Adipose tissue (tissue), 3 donors: ENCODE measurements around the gene ADD1. TPM values are rescaled to one million over a fixed set of nuclear protein-coding genes. Genes with fewer than 3 reads are reported as not detected.
"Not testable (repeated sequence)": the region's sequence is repeated elsewhere in the genome, so short reads cannot be mapped to it uniquely, and the experiment has no call there.

Experiments
- H3K27ac ChIP-seq: one replicate; pipeline ENCODE4 v1.5.1; 2013; ENCODE audit warnings: low read depth, low read length
- WGBS, 3 donors: extraction: QIAGEN DNeasy Blood & Tissue Kit; methylation state at CpG; one replicate each; pipeline ENCODE4 v1.1.7; 2013; 5-methylcytosine and 5-hydroxymethylcytosine counted together
- polyA plus RNA-seq, 3 donors: library from polyadenylated mRNA; stranded (reverse); fragments of 200-250 nt; gene quantifications; one replicate each; pipeline ENCODE4 v1.2.3, GENCODE V29; 2013
- donor health status: healthy with polysubstance abuse.
- donor health status: Bipolar disorder and iron deficiency.
- donor health status: healthy.

ADD1 gene
- polyA plus RNA-seq, 3 donors, result 66.5 to 270 (median 154) TPM

- WGBS, 3 donors, result 49 to 61% (median 51%) methylated on average over 7 of the region's 7 CpGs
- not testable (repeated sequence) for H3K27ac ChIP-seq
Observed at GRCh38 chr4:2922453-2923101, 78.9 kb downstream of the ADD1 start.

DNA sequence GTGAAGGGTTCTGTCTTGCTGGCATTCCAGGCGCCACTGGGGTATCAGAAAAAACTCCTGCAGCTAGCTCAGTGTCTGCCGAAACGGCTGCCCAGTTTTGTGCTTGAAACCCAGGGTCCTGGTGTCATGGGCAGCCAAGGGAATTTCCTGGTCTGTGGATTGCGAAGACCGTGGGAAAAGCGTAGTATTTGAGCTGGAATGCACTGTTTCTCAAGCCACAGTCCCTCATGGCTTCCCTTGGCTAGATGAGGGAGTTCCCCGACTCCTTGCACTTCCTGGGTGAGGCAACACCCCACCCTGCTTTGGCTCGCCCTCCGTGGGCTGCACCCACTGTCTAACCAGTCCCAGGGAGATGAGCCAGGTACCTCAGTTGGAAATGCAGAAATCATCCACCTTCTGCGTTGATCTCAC lies 79.5 kb downstream of the ADD1 start:
- no peak overlapping the region for H3K27ac ChIP-seq
- 66 to 91% (median 69%) methylated on average over 10 of the region's 10 CpGs for WGBS, 3 donors

GRCh38 chr4:2923668-2924173 lies 80.1 kb downstream of the ADD1 start:
- WGBS, 3 donors, result 82 to 94% (median 86%) methylated on average over 16 of the region's 16 CpGs
- no peak overlapping the region for H3K27ac ChIP-seq

DNA sequence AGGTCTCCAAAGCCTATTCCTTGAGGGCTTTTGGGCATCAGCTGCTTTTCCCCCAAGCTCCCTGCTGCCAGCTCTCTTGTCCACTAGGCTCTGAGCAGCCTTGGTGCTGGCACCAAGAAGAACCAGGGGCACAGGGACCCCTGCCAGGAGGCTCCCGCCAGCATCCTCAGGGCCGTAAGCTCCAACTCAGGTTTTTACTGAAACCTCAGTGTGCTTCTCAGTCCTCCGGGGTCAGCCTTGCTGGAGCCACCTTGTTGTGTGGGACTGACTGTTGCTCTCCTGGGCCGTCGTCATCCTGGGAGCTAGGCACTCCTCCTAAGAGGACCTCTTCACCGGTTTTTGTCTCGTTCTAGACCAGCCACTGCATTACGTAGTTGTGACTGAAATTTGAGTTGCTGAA lies 80.6 kb downstream of the ADD1 start:
- no peak overlapping the region for H3K27ac ChIP-seq
- 88 to 90% (median 89%) methylated on average over 8 of the region's 8 CpGs for WGBS, 3 donors

GRCh38 chr4:2924765-2925301 lies 81.2 kb downstream of the ADD1 start:
- H3K27ac ChIP-seq, result no peak overlapping the region
- 73 to 93% (median 90%) methylated on average over 7 of the region's 7 CpGs for WGBS, 3 donors

DNA sequence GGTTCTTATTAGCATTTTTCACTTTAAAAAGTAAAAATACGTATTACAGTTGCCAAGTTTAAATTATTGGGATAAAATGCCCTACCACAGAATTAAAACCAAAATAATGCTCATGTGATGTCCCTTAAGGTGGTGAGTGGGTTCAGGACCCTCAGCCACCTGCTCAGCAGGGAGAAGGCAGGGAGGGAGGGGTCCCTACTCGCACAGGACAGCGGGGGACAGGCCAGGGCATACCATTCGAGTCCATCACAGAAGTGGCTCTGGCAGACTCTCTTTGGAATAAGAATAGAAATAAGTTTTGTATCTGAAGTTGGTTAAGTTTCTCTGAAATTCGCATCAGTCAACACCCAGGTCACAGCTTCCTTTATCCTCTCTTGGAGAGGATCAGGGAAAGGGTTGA lies 81.9 kb downstream of the ADD1 start:
- H3K27ac ChIP-seq, result no peak overlapping the region
- WGBS, 3 donors, result 90 to 94% (median 93%) methylated on average over 5 of the region's 5 CpGs

- 90 to 93% (median 92%) methylated on average over 40 to 41 of the region's 41 CpGs for WGBS, 3 donors
- no peak overlapping the region for H3K27ac ChIP-seq
Observed at GRCh38 chr4:2925931-2926860, 82.6 kb downstream of the ADD1 start.

- 90 to 94% (median 94%) methylated on average over 18 of the region's 18 CpGs for WGBS, 3 donors
- no peak overlapping the region for H3K27ac ChIP-seq
Observed at GRCh38 chr4:2927016-2927695, 83.5 kb downstream of the ADD1 start.

GRCh38 chr4:2927696-2928075 lies 84.0 kb downstream of the ADD1 start:
- 93 to 96% (median 94%) methylated on average over 12 of the region's 12 CpGs for WGBS, 3 donors
- no peak overlapping the region for H3K27ac ChIP-seq

- H3K27ac ChIP-seq, result no peak overlapping the region
Observed at GRCh38 chr4:2928242-2929176, 84.9 kb downstream of the ADD1 start.

DNA sequence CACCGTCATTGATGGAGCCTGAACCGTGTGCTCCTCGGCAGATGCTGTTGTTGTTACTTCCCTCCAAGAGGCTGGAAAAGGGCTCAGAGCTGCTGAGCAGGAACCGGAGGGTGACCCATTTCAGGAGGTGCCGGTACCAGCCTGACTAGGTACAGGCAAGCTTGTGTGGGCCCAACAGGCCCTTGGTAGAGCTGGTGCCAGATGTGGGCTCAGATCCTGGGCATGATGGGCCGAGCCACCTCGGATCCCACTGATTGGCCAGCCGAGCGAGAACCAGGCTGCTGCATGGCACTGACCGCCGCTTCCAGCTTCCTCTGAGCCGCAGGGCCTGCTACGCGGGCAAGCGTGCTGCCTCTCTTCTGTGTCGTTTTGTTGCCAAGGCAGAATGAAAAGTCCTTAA lies 85.8 kb downstream of the ADD1 start:
- 86 to 89% (median 88%) methylated on average over 16 of the region's 16 CpGs for WGBS, 3 donors
- H3K27ac ChIP-seq, result no peak overlapping the region

More at GRCh38 chr4:2928242-2929176, 84.9 kb downstream of the ADD1 start:
- WGBS, 3 donors, result 83 to 89% (median 83%) methylated on average over 29 to 32 of the region's 32 CpGs

GRCh38 chr4:2930135-2930757 lies 86.6 kb downstream of the ADD1 start:
- whole genome bisulfite sequencing, 3 donors, result 62 to 84% (median 83%) methylated on average over 12 of the region's 12 CpGs
- H3K27ac ChIP-seq, result no peak overlapping the region

DNA sequence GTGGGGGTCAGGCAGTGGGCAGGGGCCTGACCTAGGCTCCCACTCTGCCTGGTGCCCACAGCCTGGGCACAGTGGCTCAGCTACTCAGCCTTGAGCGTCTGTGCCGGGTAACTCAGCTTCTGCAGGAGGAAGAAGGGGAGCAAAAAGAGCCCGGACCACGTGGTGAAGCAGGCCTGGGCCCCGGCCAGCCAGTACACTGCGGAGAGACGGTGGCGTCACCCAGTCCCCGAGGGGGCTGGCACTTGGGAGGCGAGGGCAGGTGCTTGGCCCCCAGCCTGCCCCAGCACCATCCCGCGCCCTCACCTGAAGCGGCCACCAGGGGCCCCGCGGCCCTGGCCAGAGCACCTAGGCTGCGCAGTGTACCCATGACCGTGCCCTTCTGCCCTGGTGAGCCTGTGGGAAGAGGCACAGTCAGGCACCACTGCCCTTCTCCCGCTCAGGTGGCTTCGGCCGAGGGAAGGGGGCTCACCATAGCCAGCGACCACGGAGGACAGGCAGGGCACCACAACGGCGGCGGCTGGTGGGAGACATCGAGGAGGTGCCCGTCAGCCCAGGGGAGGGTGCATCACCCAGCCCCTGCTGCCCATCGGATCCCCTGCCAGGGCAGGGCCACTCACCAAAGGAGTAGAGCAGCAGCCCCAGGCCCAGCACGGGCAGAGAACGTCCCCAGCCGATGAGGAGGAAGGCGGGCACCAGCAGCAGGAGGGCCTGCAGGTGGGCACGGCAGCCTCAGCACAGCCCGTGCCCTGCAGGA lies 87.3 kb downstream of the ADD1 start:
- no peak overlapping the region for H3K27ac ChIP-seq
- 59 to 83% (median 80%) methylated on average over 24 to 34 of the region's 34 CpGs for WGBS, 3 donors

DNA sequence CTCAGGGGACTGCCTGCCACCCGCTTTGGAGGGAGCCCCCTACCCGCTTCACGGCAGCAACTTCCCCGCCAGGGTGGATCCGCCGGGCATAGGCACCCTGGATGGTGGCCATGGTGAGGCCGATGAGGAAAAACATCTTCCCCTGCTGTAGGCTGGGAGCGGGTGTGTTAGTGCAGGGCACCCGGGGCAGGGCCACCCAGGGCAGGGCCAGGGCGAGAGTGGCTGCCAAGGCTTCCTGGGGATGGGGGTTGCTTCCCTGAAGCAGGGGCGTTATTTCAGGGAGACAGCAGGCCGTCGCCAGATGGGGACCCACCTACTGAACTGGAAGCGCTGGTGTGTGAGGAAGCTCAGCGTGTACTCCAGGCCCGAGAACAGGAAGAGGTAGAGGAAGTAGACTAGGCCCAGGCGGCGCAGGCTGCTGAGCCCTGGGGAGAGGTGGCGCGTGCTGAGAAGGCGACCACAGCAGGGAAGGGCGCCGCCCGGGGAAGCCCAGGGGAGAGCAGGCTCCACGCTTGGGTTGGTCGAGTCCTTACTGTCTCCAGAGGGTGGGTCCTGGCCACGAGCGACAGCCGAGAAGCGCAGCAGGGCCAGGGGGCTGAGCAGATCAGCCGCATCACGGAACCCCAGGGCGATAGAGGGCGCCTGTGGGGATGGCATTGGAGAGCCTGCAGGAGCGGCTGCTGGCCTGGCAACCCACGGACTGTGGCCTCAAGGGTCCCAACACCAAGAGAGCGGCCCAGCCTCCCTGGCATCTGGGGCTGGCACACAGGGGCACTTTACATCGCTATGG lies 88.1 kb downstream of the ADD1 start:
- H3K27ac ChIP-seq, result no peak overlapping the region
- 48 to 83% (median 53%) methylated on average over 35 to 38 of the region's 38 CpGs for WGBS, 3 donors

DNA sequence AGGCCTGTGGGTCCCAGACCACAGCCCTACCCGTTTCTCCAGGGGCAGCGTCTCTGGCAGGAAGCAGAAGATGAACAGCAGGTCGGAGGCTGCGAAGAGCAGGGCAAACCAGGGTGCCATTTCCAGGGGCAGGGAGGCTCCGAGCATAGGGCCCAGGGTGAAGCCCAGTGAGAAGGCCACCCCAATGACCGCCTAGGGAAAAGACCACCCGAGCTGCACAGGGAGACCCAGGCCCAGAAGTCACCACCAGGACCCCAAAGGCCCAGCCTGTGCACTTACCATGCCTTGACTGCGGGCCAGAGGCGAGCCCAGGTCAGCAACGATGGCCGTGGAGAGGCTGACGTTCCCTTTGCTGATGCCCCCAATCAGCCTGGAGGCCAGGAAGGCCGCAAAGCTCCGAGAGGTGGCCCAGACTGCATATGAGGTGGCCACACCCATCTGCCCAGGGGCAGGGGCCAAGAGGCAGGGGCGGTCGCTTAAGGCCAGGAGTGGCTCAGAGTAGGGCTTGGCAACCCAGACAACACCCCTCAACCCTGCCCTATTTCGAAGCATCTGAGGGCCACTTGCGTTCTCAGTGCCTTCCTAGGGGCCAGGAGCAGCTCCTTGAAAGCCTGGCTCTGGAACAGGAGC lies 88.8 kb downstream of the ADD1 start:
- no peak overlapping the region for H3K27ac ChIP-seq
- 70 to 88% (median 72%) methylated on average over 18 of the region's 18 CpGs for WGBS, 3 donors
